HUES6 (cell line): Measurements from ENCODE around the gene CTBP1.

Experiments
- H3K27ac ChIP-seq: 2 replicates; pipeline ENCODE4 v1.7.0; 2013; ENCODE audit warnings: low read depth, mild to moderate bottlenecking, low read length, inconsistent platforms
- H3K27me3 ChIP-seq: 2 replicates; pipeline ENCODE4 v1.6.1; 2013; ENCODE audit warnings: low read length; ENCODE audit not compliant: control insufficient read depth, insufficient read depth
- H3K36me3 ChIP-seq: 2 replicates; pipeline ENCODE4 v1.6.1; 2013; ENCODE audit warnings: low read length; ENCODE audit not compliant: control insufficient read depth, insufficient read depth
- H3K4me1 ChIP-seq: 2 replicates; pipeline ENCODE4 v1.6.1; 2013; ENCODE audit warnings: low read length; ENCODE audit not compliant: control insufficient read depth, insufficient read depth
- H3K4me3 ChIP-seq: 2 replicates; pipeline ENCODE4 v1.5.1; 2013; ENCODE audit warnings: low read depth, low read length
- H3K9ac ChIP-seq: one replicate; pipeline ENCODE4 v1.6.1; 2013; ENCODE audit warnings: mild to moderate bottlenecking, low read length
- H3K9me3 ChIP-seq: 2 replicates; pipeline ENCODE4 v1.6.1; 2013; ENCODE audit warnings: low read depth, low read length; ENCODE audit not compliant: control insufficient read depth, insufficient read depth

Gene CTBP1

DNA sequence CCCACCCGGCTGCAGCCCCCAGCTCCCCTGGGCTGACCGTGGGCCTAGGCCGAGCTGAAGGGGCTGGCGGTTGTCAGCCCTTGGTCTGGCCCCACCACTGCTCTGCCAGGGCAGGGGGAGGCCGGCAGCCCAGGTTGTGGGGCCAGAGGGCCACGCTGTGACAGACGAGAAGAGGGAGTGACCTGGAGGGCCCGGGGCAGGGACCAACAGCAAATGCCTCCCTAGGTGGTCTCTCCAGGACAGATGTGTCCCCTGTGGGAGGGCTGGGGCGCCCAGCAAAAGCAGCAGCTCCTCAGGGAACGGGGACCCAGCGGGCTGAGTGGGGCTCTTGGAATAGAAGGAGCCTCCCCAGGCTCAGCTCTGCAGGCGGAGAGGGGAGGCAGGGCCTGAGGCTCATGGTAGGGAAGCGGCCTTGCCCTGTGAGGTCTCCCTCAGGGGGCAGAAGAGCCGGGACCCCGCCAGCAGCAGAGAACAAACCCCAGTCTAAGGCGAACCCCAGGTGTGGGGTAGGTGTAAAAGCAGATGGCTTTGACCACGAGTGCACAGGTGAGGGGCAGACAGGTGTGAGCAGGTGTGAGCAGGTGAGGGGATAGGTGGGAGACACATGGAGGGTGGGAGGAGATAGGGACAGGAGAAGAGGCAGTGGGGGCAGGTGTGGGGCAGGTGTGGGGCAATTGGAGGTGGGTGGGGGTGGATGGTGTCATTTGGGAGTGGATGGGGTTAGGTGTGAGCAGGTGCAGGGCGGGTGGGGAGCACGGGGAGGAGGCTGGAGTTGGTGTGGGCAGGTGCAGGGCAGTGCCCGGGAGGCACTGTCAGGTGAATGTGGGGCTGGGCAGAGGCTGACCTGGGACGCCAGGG, 42.4 kb downstream of the CTBP1 start:
- no peaks in the 10 kb centered on the region for H3K4me1 ChIP-seq
- H3K27me3 ChIP-seq = no peaks in the 10 kb centered on the region
- H3K4me3 ChIP-seq = no peak overlapping the region
- H3K27ac ChIP-seq = no peak overlapping the region
- H3K9ac ChIP-seq = no peak overlapping the region
- no peaks in the 10 kb centered on the region for H3K9me3 ChIP-seq
- H3K36me3 ChIP-seq = peaks cover 22% of the 10 kb centered on the region

DNA sequence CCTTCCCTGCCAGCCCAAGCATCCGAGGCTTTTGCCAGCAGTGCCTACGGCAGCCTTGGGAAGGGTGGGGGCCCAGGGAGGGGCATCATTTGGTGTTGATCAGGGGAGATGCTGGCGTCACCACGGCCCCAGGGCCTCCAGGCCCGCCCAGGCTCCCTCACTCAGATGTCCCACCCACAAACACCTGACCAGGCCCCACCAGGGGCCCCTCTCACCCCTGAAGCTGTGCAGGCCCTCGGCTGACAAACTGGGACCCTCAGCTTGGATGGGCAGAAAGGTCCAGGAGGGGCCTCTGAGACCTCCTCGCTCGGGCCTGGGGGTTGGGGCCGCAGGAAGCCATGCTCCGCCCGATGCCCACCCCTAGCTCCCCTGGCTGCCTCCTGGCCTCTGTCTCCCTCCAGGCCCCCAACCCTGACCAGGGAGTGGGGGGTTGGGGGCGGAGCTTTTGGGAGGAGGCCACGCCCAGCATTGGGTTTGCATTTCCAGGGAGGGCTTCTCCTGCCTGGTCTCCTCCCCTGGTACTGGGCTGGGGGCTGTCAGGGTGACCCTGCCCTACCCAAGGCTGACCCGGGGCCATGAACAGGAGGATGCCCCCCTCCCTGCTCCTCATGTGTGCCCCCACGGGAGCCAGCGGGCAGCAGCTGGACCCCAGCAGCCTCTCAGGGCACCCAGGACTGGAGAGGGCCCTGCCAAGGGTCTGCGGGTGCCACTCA, 43.2 kb downstream of the CTBP1 start:
- Histone ChIP-seq H3K4me1 (peaks cover under 1% of the 10 kb centered on the region; the same call in 1 of the 2 replicates), H3K27ac (no peak overlapping the region), H3K9me3 (no peaks in the 10 kb centered on the region), H3K4me3 (no peak overlapping the region), H3K27me3 (no peaks in the 10 kb centered on the region), H3K36me3 (peaks cover 14% of the 10 kb centered on the region), H3K9ac (no peak overlapping the region)

DNA sequence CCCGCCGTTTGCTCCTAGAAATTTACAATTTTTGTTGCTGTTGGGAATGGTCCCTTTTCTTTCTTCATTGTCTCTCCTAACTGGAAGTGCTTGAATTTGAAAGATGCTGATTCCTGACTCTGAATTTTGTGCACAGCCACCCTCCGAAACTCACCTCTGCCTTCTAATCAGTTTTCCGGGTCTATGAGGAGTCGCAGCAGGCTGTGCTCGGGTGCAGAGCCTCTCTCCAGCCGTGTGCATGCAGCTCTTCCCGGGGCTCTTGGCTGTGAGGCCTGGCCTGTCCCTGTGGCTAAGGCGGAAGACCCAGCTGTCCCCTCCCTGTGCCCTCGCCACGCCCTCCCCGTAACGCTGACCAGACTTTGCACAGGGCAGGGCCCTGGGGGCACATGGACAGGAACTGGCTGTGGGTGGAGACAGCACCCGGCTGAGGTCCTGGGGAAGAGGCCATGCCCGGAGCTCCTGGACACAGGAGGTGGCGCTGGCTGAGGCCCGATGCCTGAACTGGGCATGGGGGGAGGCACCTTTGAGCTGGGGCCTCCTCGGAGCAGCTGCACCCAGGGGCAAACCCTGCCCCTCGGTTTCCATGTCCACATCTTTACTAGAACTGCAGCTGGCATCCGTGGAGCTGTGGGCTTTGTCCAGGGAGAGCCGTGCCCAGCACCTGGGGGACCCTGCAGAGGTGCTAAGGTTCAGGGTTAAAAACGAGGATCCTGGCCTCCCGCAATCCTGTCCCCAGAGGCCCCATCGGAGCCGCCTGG, 43.9 kb downstream of the CTBP1 start:
- Histone ChIP-seq H3K9ac (no peak overlapping the region), H3K27ac (no peak overlapping the region), H3K4me1 (peaks cover 4% of the 10 kb centered on the region; the same call in 1 of the 2 replicates), H3K36me3 (peaks cover 12% of the 10 kb centered on the region), H3K4me3 (no peak overlapping the region), H3K27me3 (no peaks in the 10 kb centered on the region), H3K9me3 (no peaks in the 10 kb centered on the region)

DNA sequence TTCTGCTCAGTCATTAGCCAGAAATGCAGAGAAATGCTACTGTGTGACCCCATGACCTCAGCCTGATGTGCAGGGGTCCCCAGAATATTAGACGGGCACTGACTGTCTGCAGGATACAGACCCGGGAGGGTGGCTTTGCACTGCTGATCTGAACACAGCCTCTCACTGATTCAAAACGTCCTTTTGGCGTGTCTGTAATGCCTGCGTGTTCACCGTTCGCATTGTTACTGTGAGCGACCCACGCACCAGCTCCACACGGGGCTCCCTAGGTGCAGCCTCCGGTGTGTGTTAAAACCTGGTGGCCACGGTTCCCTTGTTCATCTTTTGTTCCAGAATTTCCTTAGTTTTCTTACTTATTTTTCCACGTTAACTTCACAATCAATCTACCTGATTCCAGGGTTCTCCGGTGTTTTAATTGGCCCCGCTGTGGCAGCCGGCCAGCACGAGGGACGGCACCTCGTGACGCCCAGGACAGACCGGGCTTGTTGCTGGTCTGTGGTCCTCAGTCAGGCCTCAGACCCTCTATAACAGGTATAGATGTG, 44.6 kb downstream of the CTBP1 start:
- Histone ChIP-seq H3K4me1 (peaks cover 4% of the 10 kb centered on the region; the same call in 1 of the 2 replicates), H3K27me3 (no peaks in the 10 kb centered on the region), H3K27ac (no peak overlapping the region), H3K9me3 (no peaks in the 10 kb centered on the region), H3K36me3 (peaks cover 10% of the 10 kb centered on the region), H3K9ac (no peak overlapping the region), H3K4me3 (no peak overlapping the region)

DNA sequence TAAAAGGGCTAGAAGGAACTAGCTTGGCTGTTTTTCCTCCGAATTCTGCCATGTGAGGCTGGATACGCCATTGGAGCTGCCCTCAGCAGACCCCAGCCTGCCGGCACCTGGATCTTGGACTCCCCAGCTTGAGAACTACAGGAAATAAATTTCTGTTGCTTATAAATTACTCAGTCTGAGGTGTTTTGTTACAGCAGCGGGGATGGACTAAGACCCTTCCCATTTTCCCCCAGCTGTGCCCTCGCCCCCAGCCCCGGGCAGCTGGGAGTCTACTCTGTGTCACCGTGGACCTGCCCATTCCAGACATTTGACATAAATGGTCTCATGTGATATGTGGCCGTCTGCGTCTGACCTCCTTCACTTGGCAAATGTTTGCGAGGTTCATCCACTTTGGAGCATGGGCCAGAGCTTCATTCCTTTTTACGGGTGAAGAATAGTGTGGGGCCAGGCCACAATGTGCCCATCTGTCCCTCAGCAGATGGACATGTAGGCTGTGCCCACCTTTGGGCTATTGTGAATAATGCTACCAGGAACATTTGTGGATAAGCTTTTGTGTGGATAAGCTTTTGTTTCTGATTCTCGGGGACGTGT, 45.8 kb downstream of the CTBP1 start:
- Histone ChIP-seq H3K27me3 (no peaks in the 10 kb centered on the region), H3K36me3 (no peaks in the 10 kb centered on the region), H3K4me1 (peaks cover 4% of the 10 kb centered on the region; the same call in 1 of the 2 replicates), H3K4me3 (no peak overlapping the region), H3K9ac (no peak overlapping the region), H3K9me3 (no peaks in the 10 kb centered on the region), H3K27ac (no peak overlapping the region)

DNA sequence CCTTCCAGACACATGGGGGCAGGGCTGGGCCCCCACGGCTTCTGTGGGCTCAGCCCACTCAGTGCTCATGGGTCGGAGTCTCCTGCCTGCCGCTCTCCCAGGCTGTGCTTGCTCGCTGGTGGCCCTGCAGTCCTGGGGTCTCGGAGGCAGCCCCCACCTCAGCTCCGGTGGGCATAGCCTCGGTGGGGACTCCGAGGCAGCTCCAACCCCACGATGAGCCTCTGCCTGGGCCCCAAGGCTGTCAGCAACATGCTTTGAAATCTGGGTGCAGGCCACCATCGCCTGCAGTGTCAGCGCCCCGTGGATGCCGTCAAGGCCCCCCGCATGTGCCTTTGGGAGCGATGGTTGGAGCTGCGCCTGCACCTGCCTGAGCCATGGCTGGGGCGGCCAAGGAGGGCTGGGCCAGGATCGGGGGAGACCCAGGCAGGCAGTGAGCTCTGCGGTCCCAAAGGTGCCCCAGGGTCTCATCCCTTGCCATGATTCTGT, 46.4 kb downstream of the CTBP1 start:
- no peak overlapping the region for H3K9ac ChIP-seq
- peaks cover 4% of the 10 kb centered on the region; the same call in 1 of the 2 replicates for H3K4me1 ChIP-seq
- H3K4me3 ChIP-seq = no peak overlapping the region
- no peaks in the 10 kb centered on the region for H3K36me3 ChIP-seq
- H3K27me3 ChIP-seq = no peaks in the 10 kb centered on the region
- H3K9me3 ChIP-seq = no peaks in the 10 kb centered on the region
- no peak overlapping the region for H3K27ac ChIP-seq

DNA sequence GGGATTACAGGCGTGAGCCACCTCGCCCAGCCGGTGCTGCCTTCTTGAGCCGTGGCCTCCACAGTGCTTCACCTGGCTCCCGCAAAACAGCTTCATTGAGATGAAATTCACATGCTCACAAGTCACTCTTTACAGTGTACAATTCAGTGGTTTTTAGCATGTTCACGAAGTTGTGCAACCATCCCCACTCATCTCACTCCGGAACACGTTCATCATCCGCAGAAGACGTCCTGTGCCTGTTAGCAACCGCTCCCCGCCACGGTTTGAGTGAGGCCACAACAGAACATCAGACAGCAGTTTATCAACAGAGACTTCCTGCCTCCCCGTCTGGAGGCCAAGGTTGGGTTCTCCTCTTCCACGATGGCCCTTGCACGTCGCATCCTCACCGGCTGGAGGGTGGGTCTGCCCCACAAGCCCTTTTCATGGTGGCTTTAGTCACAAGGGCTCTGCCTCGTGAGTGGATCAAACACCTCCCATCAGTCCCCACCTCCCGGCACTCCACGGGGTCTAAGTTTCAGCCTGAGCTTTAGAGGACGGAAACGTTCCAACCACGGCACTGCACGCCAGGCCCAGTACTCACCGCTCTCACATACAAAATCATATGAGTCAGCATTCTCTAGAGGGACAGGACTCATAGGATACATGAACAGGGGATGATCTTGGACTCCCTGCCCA, 46.9 kb downstream of the CTBP1 start:
- H3K4me1 ChIP-seq = peaks cover 4% of the 10 kb centered on the region; the same call in 1 of the 2 replicates
- no peak overlapping the region for H3K9ac ChIP-seq
- H3K27me3 ChIP-seq = no peaks in the 10 kb centered on the region
- no peaks in the 10 kb centered on the region for H3K9me3 ChIP-seq
- H3K27ac ChIP-seq = no peak overlapping the region
- no peak overlapping the region for H3K4me3 ChIP-seq
- H3K36me3 ChIP-seq = no peaks in the 10 kb centered on the region

DNA sequence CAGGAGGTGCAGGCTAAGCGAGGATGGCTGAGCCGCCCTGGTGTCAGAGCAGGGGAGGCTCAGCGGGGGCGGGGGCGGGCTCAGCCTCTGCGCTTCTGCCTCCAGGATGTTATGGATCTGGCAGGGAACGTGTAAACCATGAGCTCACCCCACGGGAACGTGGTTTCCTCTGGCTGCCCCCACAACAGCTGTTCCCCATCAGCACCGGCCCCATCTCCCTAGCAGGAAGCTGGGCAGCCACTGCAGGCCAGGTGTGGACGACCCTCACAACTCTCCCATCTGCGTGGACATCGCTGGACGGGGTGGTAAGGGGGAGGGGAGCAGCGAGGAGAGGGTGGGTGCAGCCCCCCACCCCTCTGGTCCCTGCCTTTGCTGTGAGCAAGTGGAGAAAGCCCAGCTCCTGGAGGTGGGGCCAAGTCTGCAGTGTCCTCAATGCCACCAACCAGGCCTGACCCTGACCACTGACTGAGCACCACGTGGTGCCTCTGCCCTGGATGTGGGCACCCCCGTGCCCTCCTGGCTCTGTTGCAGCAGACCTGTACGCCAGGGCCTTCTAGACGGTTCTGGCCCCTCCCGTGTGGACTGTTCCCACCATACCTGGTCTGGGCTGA, 48.4 kb downstream of the CTBP1 start:
- H3K27me3 ChIP-seq = no peaks in the 10 kb centered on the region; the same call in 1 of the 2 replicates
- no peak overlapping the region for H3K4me3 ChIP-seq
- H3K4me1 ChIP-seq = peaks cover 4% of the 10 kb centered on the region; the same call in 1 of the 2 replicates
- H3K36me3 ChIP-seq = no peaks in the 10 kb centered on the region
- H3K9ac ChIP-seq = no peak overlapping the region
- H3K9me3 ChIP-seq = no peaks in the 10 kb centered on the region
- no peak overlapping the region for H3K27ac ChIP-seq

DNA sequence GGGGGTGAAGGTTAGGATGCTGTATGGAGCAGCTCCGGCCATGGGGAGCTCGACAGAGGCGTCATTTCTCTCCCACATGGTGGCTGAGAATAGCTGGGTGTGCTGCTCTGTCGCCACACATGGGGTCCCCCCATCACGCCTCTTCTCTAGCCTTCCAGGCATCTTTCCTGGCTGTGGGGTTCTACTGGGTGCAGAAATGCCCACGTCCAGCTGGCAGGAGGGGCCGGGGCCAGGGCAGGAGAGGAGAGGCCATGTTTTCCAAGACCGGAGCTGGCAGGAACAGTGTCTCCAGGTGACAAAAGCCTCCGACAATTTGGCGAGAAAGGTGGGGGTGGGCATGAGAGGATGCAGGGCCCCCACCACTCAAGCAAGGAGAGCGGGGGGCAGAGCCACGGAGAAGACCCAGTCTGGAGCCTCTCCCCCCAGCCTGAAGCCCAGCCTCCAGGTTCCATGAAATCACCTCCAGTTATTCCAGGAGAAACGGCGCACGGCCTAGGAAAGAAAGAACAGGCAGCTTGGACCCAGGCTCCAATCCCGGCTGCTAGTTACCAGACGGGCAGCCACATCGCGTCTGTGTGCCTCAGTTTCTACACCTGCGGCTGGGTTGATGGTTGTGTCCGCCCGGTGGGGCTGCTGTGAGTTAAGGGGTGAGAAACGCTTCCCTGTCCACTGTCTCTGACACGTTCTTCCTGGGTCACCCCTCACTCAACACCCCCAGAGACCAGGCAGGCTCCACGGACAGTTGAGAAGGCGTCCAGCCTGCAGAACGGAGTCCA, 49.2 kb downstream of the CTBP1 start:
- Histone ChIP-seq H3K36me3 (no peaks in the 10 kb centered on the region), H3K27me3 (no peaks in the 10 kb centered on the region; the same call in 1 of the 2 replicates), H3K4me1 (peaks cover 4% of the 10 kb centered on the region; the same call in 1 of the 2 replicates), H3K9me3 (no peaks in the 10 kb centered on the region), H3K9ac (no peak overlapping the region), H3K27ac (no peak overlapping the region), H3K4me3 (no peak overlapping the region)
